ENCODE measurements around the gene LRRC27.

LRRC27 gene

GRCh38 chr10:132392811-132393694 lies 61.1 kb downstream of the LRRC27 start:
- DNase-seq, result no peak

GRCh38 chr10:132393695-132394181 lies 61.7 kb downstream of the LRRC27 start:
- no peak for DNase-seq

- no peak for DNase-seq
Measured at GRCh38 chr10:132394201-132394811, 62.3 kb downstream of the LRRC27 start.

GRCh38 chr10:132394936-132395703 lies 63.1 kb downstream of the LRRC27 start:
- DNase-seq, result no peak

GRCh38 chr10:132395704-132396493 lies 63.9 kb downstream of the LRRC27 start:
- no peak for DNase-seq

- DNase-seq, result peak; percentile 68
Measured at GRCh38 chr10:132396494-132397035, 64.6 kb downstream of the LRRC27 start.

GRCh38 chr10:132397036-132397541 lies 65.1 kb downstream of the LRRC27 start, which contains the start of gene PWWP2B:
TSS of gene PWWP2B (plus strand) at chr10:132397200. CDS start at chr10:132397227, 27 bp downstream.
- peak; percentile 70 for DNase-seq

GRCh38 chr10:132397671-132398565 lies 65.9 kb downstream of the LRRC27 start:
- no peak for DNase-seq

GRCh38 chr10:132398566-132398991 lies 66.6 kb downstream of the LRRC27 start:
- DNase-seq, result no peak

GRCh38 chr10:132399117-132400035 lies 67.4 kb downstream of the LRRC27 start:
- no peak for DNase-seq

- DNase-seq, result no peak
Measured at GRCh38 chr10:132400041-132400546, 68.1 kb downstream of the LRRC27 start.

- no peak for DNase-seq
Measured at GRCh38 chr10:132400547-132401151, 68.7 kb downstream of the LRRC27 start.

GRCh38 chr10:132401401-132402118 lies 69.6 kb downstream of the LRRC27 start:
- no peak for DNase-seq

- DNase-seq, result no peak
Measured at GRCh38 chr10:132402781-132403241, 70.8 kb downstream of the LRRC27 start.

GRCh38 chr10:132403511-132404168 lies 71.6 kb downstream of the LRRC27 start:
- DNase-seq, result no peak

GRCh38 chr10:132404169-132404880 lies 72.3 kb downstream of the LRRC27 start:
- no peak for DNase-seq
